ENCODE measurements around the gene CDC20B. TPM values are rescaled to one million over a fixed set of nuclear protein-coding genes. Genes with fewer than 3 reads are reported as not detected.

CDC20B gene
- total RNA-seq, 1 experiment from 2014 or later = not detected

- no peak overlapping the region for H3K27ac Mint-ChIP-seq (ENCODE audit: unreplicated experiment)
- no peaks in the 10 kb centered on the region for H3K9me3 ChIP-seq
- no peak for DNase-seq
- peak overlapping the region; percentile 78 for H3K4me3 Mint-ChIP-seq (ENCODE audit: unreplicated experiment)
- no peak for TF ChIP-seq CTCF (IDR thresholded peaks at IDR 0.05; ENCODE audit: insufficient read depth in 1 of 2, low read depth in 1 of 2, low read length in 1 of 2, severe bottlenecking in 1 of 2, unreplicated experiment in 1 of 2)
- intact Hi-C loops (cut with micrococcal nuclease; ENCODE audit: unreplicated experiment) = loop anchor here (10.0 kb wide), 1 partner anchor 228 kb away; no protein-coding TSS in a partner anchor
- peaks cover 13% of the 10 kb centered on the region for H3K4me1 Mint-ChIP-seq (ENCODE audit: low read depth, unreplicated experiment)
- H3K4me1 ChIP-seq = peaks cover 8% of the 10 kb centered on the region
- H3K27me3 ChIP-seq (replicated peaks; ENCODE audit: control insufficient read depth, insufficient read depth, low read length) = peaks cover 3% of the 10 kb centered on the region
- peaks cover 6% of the 10 kb centered on the region for H3K36me3 Mint-ChIP-seq (ENCODE audit: insufficient read depth, unreplicated experiment)
- no peak overlapping the region for H3K4me3 ChIP-seq (ENCODE audit: low read depth, low read length)
- peaks cover 22% of the 10 kb centered on the region for H3K27me3 Mint-ChIP-seq (ENCODE audit: insufficient read depth, unreplicated experiment)
- no TSS peak for BruUV-seq (replicated peaks)
- ChIA-PET POLR2A (interaction anchor here (0.7 kb wide), 1 partner anchor 131 kb away, joined by 7 read pairs; the partner anchor contains the start of genes DHX29 and MTREX), CTCF (interaction anchor here (0.6 to 1.3 kb wide), 4 partner anchors 10 to 281 kb away, joined by 3 to 8 read pairs (median 4); no protein-coding TSS in a partner anchor)
- no peaks in the 10 kb centered on the region for H3K36me3 ChIP-seq (ENCODE audit: control insufficient read depth, insufficient read depth, low read length)
- H3K9me3 Mint-ChIP-seq (ENCODE audit: unreplicated experiment) = no peaks in the 10 kb centered on the region
These were observed 4.1 kb upstream of the CDC20B start for GRCh38 chr5:55177078-55177477.

GRCh38 chr5:55176176-55176818 lies 3.3 kb upstream of the CDC20B start:
- POLR2A ChIA-PET = interaction anchor here (0.7 kb wide), 1 partner anchor 131 kb away, joined by 7 read pairs; the partner anchor contains the start of genes DHX29 and MTREX
- H3K4me1 Mint-ChIP-seq (ENCODE audit: low read depth, unreplicated experiment) = peaks cover 13% of the 10 kb centered on the region
- H3K27ac Mint-ChIP-seq (ENCODE audit: unreplicated experiment) = no peak overlapping the region
- no peaks in the 10 kb centered on the region for H3K9me3 Mint-ChIP-seq (ENCODE audit: unreplicated experiment)
- CTCF ChIA-PET = interaction anchor here (0.6 to 1.4 kb wide), 7 partner anchors 11 to 544 kb away, joined by 3 to 8 read pairs (median 4); partner anchors contain the start of gene GPX8
- H3K4me3 ChIP-seq (ENCODE audit: low read depth, low read length) = peak overlapping the region; percentile 31
- H3K4me1 ChIP-seq = peaks cover 11% of the 10 kb centered on the region
- intact Hi-C loops (cut with micrococcal nuclease; ENCODE audit: unreplicated experiment) = loop anchor here (10.0 kb wide), 1 partner anchor 229 kb away; no protein-coding TSS in a partner anchor
- peak overlapping the region; percentile 78 for H3K4me3 Mint-ChIP-seq (ENCODE audit: unreplicated experiment)
- H3K36me3 ChIP-seq (ENCODE audit: control insufficient read depth, insufficient read depth, low read length) = no peaks in the 10 kb centered on the region
- H3K27me3 ChIP-seq (replicated peaks; ENCODE audit: control insufficient read depth, insufficient read depth, low read length) = peaks cover 3% of the 10 kb centered on the region
- DNase-seq = peak; percentile 83 to 87
- H3K9me3 ChIP-seq = no peaks in the 10 kb centered on the region
- peak; percentile 20 to 32 for TF ChIP-seq CTCF (IDR thresholded peaks at IDR 0.05; ENCODE audit: insufficient read depth in 1 of 2, low read depth in 1 of 2, low read length in 1 of 2, severe bottlenecking in 1 of 2, unreplicated experiment in 1 of 2)
- H3K36me3 Mint-ChIP-seq (ENCODE audit: insufficient read depth, unreplicated experiment) = peaks cover 6% of the 10 kb centered on the region
- H3K27me3 Mint-ChIP-seq (ENCODE audit: insufficient read depth, unreplicated experiment) = peaks cover 22% of the 10 kb centered on the region
- no TSS peak for BruUV-seq (replicated peaks)

GRCh38 chr5:55175781-55176175 lies 2.8 kb upstream of the CDC20B start:
- H3K4me3 Mint-ChIP-seq (ENCODE audit: unreplicated experiment) = peak overlapping the region; percentile 78
- Histone ChIP-seq H3K4me3 (ENCODE audit: low read depth, low read length) (peak overlapping the region; percentile 31), H3K4me1 (peaks cover 11% of the 10 kb centered on the region), H3K36me3 (ENCODE audit: control insufficient read depth, insufficient read depth, low read length) (no peaks in the 10 kb centered on the region), H3K27me3 (replicated peaks; ENCODE audit: control insufficient read depth, insufficient read depth, low read length) (peaks cover 3% of the 10 kb centered on the region), H3K9me3 (no peaks in the 10 kb centered on the region)
- BruUV-seq (replicated peaks) = no TSS peak
- no peaks in the 10 kb centered on the region for H3K9me3 Mint-ChIP-seq (ENCODE audit: unreplicated experiment)
- ChIA-PET POLR2A (no interaction called here), CTCF (interaction anchor here (0.6 to 1.4 kb wide), 5 partner anchors 11 to 545 kb away, joined by 3 to 8 read pairs (median 4); partner anchors contain the start of gene GPX8)
- peaks cover 13% of the 10 kb centered on the region for H3K4me1 Mint-ChIP-seq (ENCODE audit: low read depth, unreplicated experiment)
- no peak overlapping the region for H3K27ac Mint-ChIP-seq (ENCODE audit: unreplicated experiment)
- no peak for TF ChIP-seq CTCF (IDR thresholded peaks at IDR 0.05; ENCODE audit: insufficient read depth in 1 of 2, low read depth in 1 of 2, low read length in 1 of 2, severe bottlenecking in 1 of 2, unreplicated experiment in 1 of 2)
- intact Hi-C loops (cut with micrococcal nuclease; ENCODE audit: unreplicated experiment) = loop anchor here (10.0 kb wide), 1 partner anchor 229 kb away; no protein-coding TSS in a partner anchor
- H3K27me3 Mint-ChIP-seq (ENCODE audit: insufficient read depth, unreplicated experiment) = peaks cover 22% of the 10 kb centered on the region
- peaks cover 6% of the 10 kb centered on the region for H3K36me3 Mint-ChIP-seq (ENCODE audit: insufficient read depth, unreplicated experiment)
- no peak for DNase-seq
